HL-60 (cell line): Measurements from ENCODE around the gene EXOC6B.

Source experiments
- GABPA ChIP-seq: IDR thresholded peaks from 2 replicates; pipeline ENCODE4 v1.6.1; 2012; ENCODE audit warnings: low read depth
- POLR2AphosphoS5 ChIP-seq: IDR thresholded peaks from 2 replicates; pipeline ENCODE4 v1.6.1; 2012; ENCODE audit warnings: low read depth
- TF ChIP-seq, protein P1 (sequence below): IDR thresholded peaks from one replicate; pipeline ENCODE4 v1.5.1; 2011; ENCODE audit warnings: low read length, control low read depth, inconsistent platforms; ENCODE audit not compliant: insufficient read depth
- TF ChIP-seq, protein P2 (sequence below): IDR thresholded peaks from 2 replicates; pipeline ENCODE4 v1.6.1; 2012; ENCODE audit warnings: low read depth; ENCODE audit not compliant: insufficient replicate concordance

DNA sequence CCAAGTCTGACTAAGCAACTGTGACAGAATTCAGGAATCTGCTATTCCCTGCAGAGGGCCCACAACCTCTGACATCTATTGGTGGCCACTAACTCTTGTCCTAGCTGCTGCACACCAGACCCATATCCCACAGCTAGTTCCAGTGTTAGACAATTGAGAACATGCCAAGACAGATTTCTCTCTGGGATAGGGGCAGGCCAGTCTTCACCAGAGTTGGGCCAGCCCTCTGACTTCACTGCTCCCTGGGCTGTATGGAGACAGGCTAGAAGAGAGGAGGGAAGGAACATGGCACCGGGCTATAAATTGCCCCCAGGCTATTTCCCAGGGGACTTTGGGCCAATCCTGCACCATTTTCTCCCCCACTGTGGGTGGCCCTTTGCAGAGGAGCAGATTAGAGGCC lies 645.5 kb downstream of the EXOC6B start:
- TF ChIP-seq POLR2AphosphoS5 = no peak
- TF ChIP-seq, protein P1, sequence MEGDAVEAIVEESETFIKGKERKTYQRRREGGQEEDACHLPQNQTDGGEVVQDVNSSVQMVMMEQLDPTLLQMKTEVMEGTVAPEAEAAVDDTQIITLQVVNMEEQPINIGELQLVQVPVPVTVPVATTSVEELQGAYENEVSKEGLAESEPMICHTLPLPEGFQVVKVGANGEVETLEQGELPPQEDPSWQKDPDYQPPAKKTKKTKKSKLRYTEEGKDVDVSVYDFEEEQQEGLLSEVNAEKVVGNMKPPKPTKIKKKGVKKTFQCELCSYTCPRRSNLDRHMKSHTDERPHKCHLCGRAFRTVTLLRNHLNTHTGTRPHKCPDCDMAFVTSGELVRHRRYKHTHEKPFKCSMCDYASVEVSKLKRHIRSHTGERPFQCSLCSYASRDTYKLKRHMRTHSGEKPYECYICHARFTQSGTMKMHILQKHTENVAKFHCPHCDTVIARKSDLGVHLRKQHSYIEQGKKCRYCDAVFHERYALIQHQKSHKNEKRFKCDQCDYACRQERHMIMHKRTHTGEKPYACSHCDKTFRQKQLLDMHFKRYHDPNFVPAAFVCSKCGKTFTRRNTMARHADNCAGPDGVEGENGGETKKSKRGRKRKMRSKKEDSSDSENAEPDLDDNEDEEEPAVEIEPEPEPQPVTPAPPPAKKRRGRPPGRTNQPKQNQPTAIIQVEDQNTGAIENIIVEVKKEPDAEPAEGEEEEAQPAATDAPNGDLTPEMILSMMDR = no peak
- TF ChIP-seq, protein P2, sequence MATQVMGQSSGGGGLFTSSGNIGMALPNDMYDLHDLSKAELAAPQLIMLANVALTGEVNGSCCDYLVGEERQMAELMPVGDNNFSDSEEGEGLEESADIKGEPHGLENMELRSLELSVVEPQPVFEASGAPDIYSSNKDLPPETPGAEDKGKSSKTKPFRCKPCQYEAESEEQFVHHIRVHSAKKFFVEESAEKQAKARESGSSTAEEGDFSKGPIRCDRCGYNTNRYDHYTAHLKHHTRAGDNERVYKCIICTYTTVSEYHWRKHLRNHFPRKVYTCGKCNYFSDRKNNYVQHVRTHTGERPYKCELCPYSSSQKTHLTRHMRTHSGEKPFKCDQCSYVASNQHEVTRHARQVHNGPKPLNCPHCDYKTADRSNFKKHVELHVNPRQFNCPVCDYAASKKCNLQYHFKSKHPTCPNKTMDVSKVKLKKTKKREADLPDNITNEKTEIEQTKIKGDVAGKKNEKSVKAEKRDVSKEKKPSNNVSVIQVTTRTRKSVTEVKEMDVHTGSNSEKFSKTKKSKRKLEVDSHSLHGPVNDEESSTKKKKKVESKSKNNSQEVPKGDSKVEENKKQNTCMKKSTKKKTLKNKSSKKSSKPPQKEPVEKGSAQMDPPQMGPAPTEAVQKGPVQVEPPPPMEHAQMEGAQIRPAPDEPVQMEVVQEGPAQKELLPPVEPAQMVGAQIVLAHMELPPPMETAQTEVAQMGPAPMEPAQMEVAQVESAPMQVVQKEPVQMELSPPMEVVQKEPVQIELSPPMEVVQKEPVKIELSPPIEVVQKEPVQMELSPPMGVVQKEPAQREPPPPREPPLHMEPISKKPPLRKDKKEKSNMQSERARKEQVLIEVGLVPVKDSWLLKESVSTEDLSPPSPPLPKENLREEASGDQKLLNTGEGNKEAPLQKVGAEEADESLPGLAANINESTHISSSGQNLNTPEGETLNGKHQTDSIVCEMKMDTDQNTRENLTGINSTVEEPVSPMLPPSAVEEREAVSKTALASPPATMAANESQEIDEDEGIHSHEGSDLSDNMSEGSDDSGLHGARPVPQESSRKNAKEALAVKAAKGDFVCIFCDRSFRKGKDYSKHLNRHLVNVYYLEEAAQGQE = no peak
- TF ChIP-seq GABPA = no peak
